HCT116 (cell line): ENCODE results near the gene CENPX. TPM values are rescaled to one million over a fixed set of nuclear protein-coding genes. Genes with fewer than 3 reads are reported as not detected.

Source experiments
- ATAC-seq: fragments of 200-7000 bp; cut with Tn5 transposase; 2 replicates; pipeline ENCODE4 v1.9.1; 2020; ENCODE audit warnings: mild to moderate bottlenecking, moderate library complexity
- BruUV-seq: library from RNA; stranded (reverse); fragments of 400-500 nt; replicated peaks from 2 replicates; lab custom pipeline; 2021; lab: Mats Ljungman, UMichigan
- CTCF ChIA-PET: fragments of 300-600 bp; sonication (Branson Sonifier 250); formaldehyde crosslinking; loops from one replicate; lab custom pipeline; 2021; ENCODE audit warnings: antibody characterized with exemption; lab: Charles Lee
- POLR2A ChIA-PET: fragments of 300-600, 350-600 bp; sonication (Branson Sonifier 250); formaldehyde crosslinking; loops from one replicate; lab custom pipeline; 2021; ENCODE audit warnings: antibody characterized with exemption; lab: Charles Lee
- RAD21 ChIA-PET, 2 experiments: fragments of 300-600 bp; sonication (Branson Sonifier 250); formaldehyde crosslinking; loops; one replicate each; lab custom pipeline; 2023; ENCODE audit warnings: low total read pairs in 2 of 2; ENCODE audit not compliant: uncharacterized antibody in 2 of 2, unreplicated experiment in 2 of 2, low non-redundant PET in 1 of 2; lab: Charles Lee
- DNase-seq: peaks from one replicate; pipeline ENCODE4 v3.0.0-alpha.2; 2010; ENCODE audit warnings: low read depth, low spot score
- H2AFZ ChIP-seq: fragments of 200-600 bp; shearing (Covaris generic), sonication (generic); 2 replicates; pipeline ENCODE4 v1.6.1; 2017; ENCODE audit warnings: low read depth, mixed run types, mixed read lengths, antibody characterized with exemption, low read length; ENCODE audit not compliant: poor library complexity, severe bottlenecking
- H3K27ac ChIP-seq: 2 replicates; pipeline ENCODE4 v1.5.1; 2012; ENCODE audit warnings: low read depth, low read length
- H3K27me3 ChIP-seq: fragments of 200-600 bp; sonication (generic); 2 replicates; pipeline ENCODE4 v1.6.1; 2016; ENCODE audit warnings: mixed run types, low read length, mixed read lengths; ENCODE audit not compliant: insufficient read depth
- H3K36me3 ChIP-seq, 2 experiments: fragments of 200-500 bp in 1 of 2; fragments of 200-600 bp in 1 of 2; sonication (Bioruptor generic) in 1 of 2; sonication (generic) in 1 of 2; 2 replicates each; pipeline versions ENCODE4 v1.5.1 to v1.6.1; 2014 to 2016; ENCODE audit warnings: low read length in 2 of 2, inconsistent platforms in 1 of 2, mixed read lengths in 1 of 2, mixed run types in 1 of 2; ENCODE audit not compliant: insufficient read depth in 2 of 2, control insufficient read depth in 1 of 2
- H3K4me1 ChIP-seq, 2 experiments: fragments of 200-600 bp in 1 of 2; sonication (generic) in 1 of 2; 2 replicates each; pipeline versions ENCODE4 v1.5.1 to v1.6.1; 2012 to 2017; ENCODE audit warnings: low read length in 2 of 2, inconsistent platforms in 1 of 2, mild to moderate bottlenecking in 1 of 2, mixed read lengths in 1 of 2, mixed run types in 1 of 2, moderate library complexity in 1 of 2; ENCODE audit not compliant: insufficient read depth in 2 of 2, control insufficient read depth in 1 of 2
- H3K4me2 ChIP-seq: fragments of 200-600 bp; sonication (generic); 2 replicates; pipeline ENCODE4 v1.6.1; 2017; ENCODE audit warnings: mixed run types, low read length, mixed read lengths
- H3K4me3 ChIP-seq, 2 experiments: fragments of 200-600 bp in 1 of 2; sonication (generic) in 1 of 2; replicated peaks in 1 of 2; 2 replicates each; pipeline ENCODE4 v1.5.1; 2011 to 2016; ENCODE audit warnings: low read length in 2 of 2, control low read depth in 1 of 2, low read depth in 1 of 2, mild to moderate bottlenecking in 1 of 2, mixed read lengths in 1 of 2, mixed run types in 1 of 2
- H3K79me2 ChIP-seq: fragments of 200-600 bp; sonication (generic); 2 replicates; pipeline ENCODE4 v1.6.1; 2017; ENCODE audit warnings: mild to moderate bottlenecking, mixed run types, low read length, moderate library complexity, mixed read lengths; ENCODE audit not compliant: insufficient read depth
- H3K9ac ChIP-seq: fragments of 200-600 bp; sonication (generic); 2 replicates; pipeline ENCODE4 v1.6.1; 2016; ENCODE audit warnings: low read length, mixed read lengths
- H3K9me2 ChIP-seq: fragments of 200-600 bp; sonication (generic), shearing (Covaris generic); 2 replicates; pipeline ENCODE4 v1.6.1; 2017; ENCODE audit warnings: mixed run types, mild to moderate bottlenecking, moderate library complexity; ENCODE audit not compliant: insufficient read depth
- H3K9me3 ChIP-seq, 2 experiments: fragments of 200-500 bp in 1 of 2; fragments of 200-600 bp in 1 of 2; sonication (Bioruptor generic) in 1 of 2; sonication (generic) in 1 of 2; 2 replicates each; pipeline ENCODE4 v1.6.1; 2014 to 2017; ENCODE audit warnings: low read length in 2 of 2, mixed read lengths in 2 of 2, inconsistent platforms in 1 of 2, low read depth in 1 of 2, mild to moderate bottlenecking in 1 of 2, mixed run types in 1 of 2, moderate library complexity in 1 of 2; ENCODE audit not compliant: control insufficient read depth in 1 of 2, insufficient read depth in 1 of 2
- H4K20me1 ChIP-seq: fragments of 200-600 bp; sonication (generic), shearing (Covaris generic); 2 replicates; pipeline ENCODE4 v1.6.1; 2017; ENCODE audit warnings: mixed run types, mild to moderate bottlenecking, moderate library complexity; ENCODE audit not compliant: insufficient read depth
- CBX3 ChIP-seq: IDR thresholded peaks from 2 replicates; pipeline ENCODE4 v1.6.1; 2012; ENCODE audit warnings: low read depth
- CEBPB ChIP-seq: IDR thresholded peaks from 2 replicates; pipeline ENCODE4 v1.6.1; 2012; ENCODE audit warnings: low read depth
- EGR1 ChIP-seq: IDR thresholded peaks from 2 replicates; pipeline ENCODE4 v1.6.1; 2012; ENCODE audit warnings: low read depth
- ELF1 ChIP-seq: IDR thresholded peaks from 2 replicates; pipeline ENCODE4 v1.6.1; 2012; ENCODE audit warnings: low read depth, borderline replicate concordance
- EZH2 ChIP-seq: fragments of 200-600 bp; sonication (generic); IDR thresholded peaks from 2 replicates; pipeline ENCODE4 v1.6.1; 2017; ENCODE audit warnings: antibody characterized with exemption, mixed run types
- FOSL1 ChIP-seq: IDR thresholded peaks from 2 replicates; pipeline ENCODE4 v1.6.1; 2012; ENCODE audit warnings: low read depth
- JUND ChIP-seq: IDR thresholded peaks from 2 replicates; pipeline ENCODE4 v1.6.1; 2012
- POLR2A ChIP-seq: IDR thresholded peaks from 2 replicates; pipeline ENCODE4 v1.7.0; 2011; ENCODE audit warnings: borderline replicate concordance; ENCODE audit not compliant: insufficient read depth, insufficient read length; ENCODE audit errors: extremely low read depth
- POLR2AphosphoS5 ChIP-seq: IDR thresholded peaks from 2 replicates; pipeline ENCODE4 v1.6.1; 2011; ENCODE audit warnings: mild to moderate bottlenecking, low read depth, low read length, moderate library complexity
- SP1 ChIP-seq: IDR thresholded peaks from 2 replicates; pipeline ENCODE4 v1.6.1; 2012; ENCODE audit warnings: low read depth
- SRF ChIP-seq: IDR thresholded peaks from 2 replicates; pipeline ENCODE4 v1.6.1; 2012; ENCODE audit warnings: low read depth
- YY1 ChIP-seq: IDR thresholded peaks from 2 replicates; pipeline ENCODE4 v1.6.1; 2011; ENCODE audit warnings: low read length, low read depth, moderate library complexity, mild to moderate bottlenecking; ENCODE audit not compliant: insufficient replicate concordance; ENCODE audit errors: extremely low read depth
- ZFX ChIP-seq: fragments of 450-650 bp; IDR thresholded peaks from 2 replicates; pipeline ENCODE4 v1.6.1; 2017
- ZNF274 ChIP-seq: fragments of 200-500 bp; sonication (Bioruptor generic); IDR thresholded peaks from 2 replicates; pipeline ENCODE4 v1.6.1; 2014; ENCODE audit warnings: mild to moderate bottlenecking, low read depth, low read length, inconsistent platforms
- intact Hi-C: fragments of 100-400 bp; cut with micrococcal nuclease; formaldehyde crosslinking; loops from 2 replicates; pipeline ENCODE4 v1.10.0; 2022
- total RNA-seq: library from RNA; stranded (reverse); gene quantifications from one replicate; pipeline ENCODE4 v1.2.1, GENCODE V29; 2021; ENCODE audit not compliant: unreplicated experiment
- TF ChIP-seq, protein P1 (sequence below): IDR thresholded peaks from 2 replicates; pipeline ENCODE4 v1.6.1; 2012
- TF ChIP-seq, protein P2 (sequence below): IDR thresholded peaks from 2 replicates; pipeline ENCODE4 v1.6.1; 2012
- TF ChIP-seq, protein P3 (sequence below): IDR thresholded peaks from 2 replicates; pipeline ENCODE4 v1.6.1; 2012; ENCODE audit warnings: low read depth

The CENPX gene
- total RNA-seq, 1 experiment from 2014 or later, result 184 TPM

DNA sequence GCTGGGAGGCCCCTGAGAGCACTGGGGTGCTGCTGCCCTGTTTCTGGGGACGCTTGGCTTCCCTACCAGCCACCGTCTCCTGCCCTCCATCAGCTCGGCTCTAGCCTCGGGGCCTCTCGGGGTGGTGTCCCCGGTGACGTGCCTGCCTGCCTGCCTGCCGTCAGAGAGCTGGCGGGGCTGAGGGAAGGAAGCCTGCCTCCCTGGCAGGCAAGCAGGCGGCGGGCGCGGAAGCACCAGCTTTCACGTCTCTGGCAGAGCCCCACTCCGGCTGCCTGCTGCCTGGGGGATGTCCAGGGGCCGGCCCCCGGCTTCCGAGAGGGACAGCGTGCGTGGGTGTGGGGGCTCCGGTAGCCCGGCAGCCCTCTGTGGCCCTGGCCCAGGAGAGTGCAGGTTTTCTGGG, 9.3 kb downstream of the CENPX start:
- Histone ChIP-seq H3K4me3 (no peak overlapping the region), H3K79me2 (no peaks in the 10 kb centered on the region), H3K4me2 (no peak overlapping the region), H3K27ac (no peak overlapping the region; the same call in 1 of the 2 replicates), H3K9me3 (no peaks in the 10 kb centered on the region), H3K9ac (no peak overlapping the region), H4K20me1 (no peaks in the 10 kb centered on the region), H3K9me2 (no peaks in the 10 kb centered on the region), H3K27me3 (no peaks in the 10 kb centered on the region), H2AFZ (no peak overlapping the region), H3K4me1 (peaks cover 1 to 2% of the 10 kb centered on the region in 2 experiments; a peak in 2 of 4 replicates), H3K36me3 (peaks cover 0 to 4% of the 10 kb centered on the region in 2 experiments; a peak in 1 of 4 replicates)
- no peak for DNase-seq
- POLR2A ChIA-PET, result no interaction called here
- intact Hi-C loops, result no loop called here
- TF ChIP-seq CBX3 (no peak), POLR2AphosphoS5 (no peak), CEBPB (no peak), FOSL1 (no peak), EGR1 (no peak), EZH2 (no peak), ZFX (no peak), POLR2A (no peak), SP1 (no peak), ELF1 (no peak), YY1 (no peak), ZNF274 (no peak), SRF (no peak), JUND (no peak)
- TF ChIP-seq, protein P1, sequence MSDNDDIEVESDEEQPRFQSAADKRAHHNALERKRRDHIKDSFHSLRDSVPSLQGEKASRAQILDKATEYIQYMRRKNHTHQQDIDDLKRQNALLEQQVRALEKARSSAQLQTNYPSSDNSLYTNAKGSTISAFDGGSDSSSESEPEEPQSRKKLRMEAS, result no peak
- TF ChIP-seq, protein P2, sequence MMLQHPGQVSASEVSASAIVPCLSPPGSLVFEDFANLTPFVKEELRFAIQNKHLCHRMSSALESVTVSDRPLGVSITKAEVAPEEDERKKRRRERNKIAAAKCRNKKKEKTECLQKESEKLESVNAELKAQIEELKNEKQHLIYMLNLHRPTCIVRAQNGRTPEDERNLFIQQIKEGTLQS, result no peak
- TF ChIP-seq, protein P3, sequence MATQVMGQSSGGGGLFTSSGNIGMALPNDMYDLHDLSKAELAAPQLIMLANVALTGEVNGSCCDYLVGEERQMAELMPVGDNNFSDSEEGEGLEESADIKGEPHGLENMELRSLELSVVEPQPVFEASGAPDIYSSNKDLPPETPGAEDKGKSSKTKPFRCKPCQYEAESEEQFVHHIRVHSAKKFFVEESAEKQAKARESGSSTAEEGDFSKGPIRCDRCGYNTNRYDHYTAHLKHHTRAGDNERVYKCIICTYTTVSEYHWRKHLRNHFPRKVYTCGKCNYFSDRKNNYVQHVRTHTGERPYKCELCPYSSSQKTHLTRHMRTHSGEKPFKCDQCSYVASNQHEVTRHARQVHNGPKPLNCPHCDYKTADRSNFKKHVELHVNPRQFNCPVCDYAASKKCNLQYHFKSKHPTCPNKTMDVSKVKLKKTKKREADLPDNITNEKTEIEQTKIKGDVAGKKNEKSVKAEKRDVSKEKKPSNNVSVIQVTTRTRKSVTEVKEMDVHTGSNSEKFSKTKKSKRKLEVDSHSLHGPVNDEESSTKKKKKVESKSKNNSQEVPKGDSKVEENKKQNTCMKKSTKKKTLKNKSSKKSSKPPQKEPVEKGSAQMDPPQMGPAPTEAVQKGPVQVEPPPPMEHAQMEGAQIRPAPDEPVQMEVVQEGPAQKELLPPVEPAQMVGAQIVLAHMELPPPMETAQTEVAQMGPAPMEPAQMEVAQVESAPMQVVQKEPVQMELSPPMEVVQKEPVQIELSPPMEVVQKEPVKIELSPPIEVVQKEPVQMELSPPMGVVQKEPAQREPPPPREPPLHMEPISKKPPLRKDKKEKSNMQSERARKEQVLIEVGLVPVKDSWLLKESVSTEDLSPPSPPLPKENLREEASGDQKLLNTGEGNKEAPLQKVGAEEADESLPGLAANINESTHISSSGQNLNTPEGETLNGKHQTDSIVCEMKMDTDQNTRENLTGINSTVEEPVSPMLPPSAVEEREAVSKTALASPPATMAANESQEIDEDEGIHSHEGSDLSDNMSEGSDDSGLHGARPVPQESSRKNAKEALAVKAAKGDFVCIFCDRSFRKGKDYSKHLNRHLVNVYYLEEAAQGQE, result no peak
- no peak for ATAC-seq
- BruUV-seq, result no TSS peak
- RAD21 ChIA-PET, result no interaction called here
- CTCF ChIA-PET, result interaction anchor here (1.1 to 1.4 kb wide), 2 partner anchors 9 to 54 kb away, joined by 3 read pairs; partner anchors contain the start of genes CENPX and LRRC45
